GM18499 (cell line): Measurements from ENCODE around the gene TMEM31.

Experiments
- ATAC-seq: cut with Tn5 transposase; IDR thresholded peaks from one replicate; pipeline ENCODE4 v1.9.1; 2021; ENCODE audit warnings: moderate number of reproducible peaks; ENCODE audit not compliant: insufficient read depth, unreplicated experiment

The TMEM31 gene, protein sequence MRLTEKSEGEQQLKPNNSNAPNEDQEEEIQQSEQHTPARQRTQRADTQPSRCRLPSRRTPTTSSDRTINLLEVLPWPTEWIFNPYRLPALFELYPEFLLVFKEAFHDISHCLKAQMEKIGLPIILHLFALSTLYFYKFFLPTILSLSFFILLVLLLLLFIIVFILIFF

DNA sequence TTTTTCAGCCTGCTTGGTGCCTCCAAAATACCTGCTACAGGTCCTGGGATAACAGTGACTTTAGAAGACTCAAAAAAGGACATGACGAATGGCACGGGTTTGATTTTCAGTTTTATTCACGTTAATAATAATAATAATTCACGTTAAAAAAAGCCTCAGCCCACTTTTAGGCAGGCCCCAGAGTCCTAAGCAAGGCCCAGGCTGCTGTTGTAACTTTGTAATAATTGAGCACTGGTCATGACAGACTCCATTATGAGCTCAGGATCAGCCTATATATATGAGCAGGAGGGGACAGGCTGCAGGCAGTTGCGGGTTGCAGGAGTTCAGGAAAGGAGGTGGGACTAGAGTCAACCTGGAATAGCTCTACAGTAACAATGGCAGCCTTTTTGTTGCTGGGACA, at the start of gene TMEM31:
Gene TMEM31, plus strand, starts transcription at position 301 of the 400 bp plus-strand sequence. CDS start 1,350 bp downstream, outside the sequence.
- no peak for ATAC-seq

DNA sequence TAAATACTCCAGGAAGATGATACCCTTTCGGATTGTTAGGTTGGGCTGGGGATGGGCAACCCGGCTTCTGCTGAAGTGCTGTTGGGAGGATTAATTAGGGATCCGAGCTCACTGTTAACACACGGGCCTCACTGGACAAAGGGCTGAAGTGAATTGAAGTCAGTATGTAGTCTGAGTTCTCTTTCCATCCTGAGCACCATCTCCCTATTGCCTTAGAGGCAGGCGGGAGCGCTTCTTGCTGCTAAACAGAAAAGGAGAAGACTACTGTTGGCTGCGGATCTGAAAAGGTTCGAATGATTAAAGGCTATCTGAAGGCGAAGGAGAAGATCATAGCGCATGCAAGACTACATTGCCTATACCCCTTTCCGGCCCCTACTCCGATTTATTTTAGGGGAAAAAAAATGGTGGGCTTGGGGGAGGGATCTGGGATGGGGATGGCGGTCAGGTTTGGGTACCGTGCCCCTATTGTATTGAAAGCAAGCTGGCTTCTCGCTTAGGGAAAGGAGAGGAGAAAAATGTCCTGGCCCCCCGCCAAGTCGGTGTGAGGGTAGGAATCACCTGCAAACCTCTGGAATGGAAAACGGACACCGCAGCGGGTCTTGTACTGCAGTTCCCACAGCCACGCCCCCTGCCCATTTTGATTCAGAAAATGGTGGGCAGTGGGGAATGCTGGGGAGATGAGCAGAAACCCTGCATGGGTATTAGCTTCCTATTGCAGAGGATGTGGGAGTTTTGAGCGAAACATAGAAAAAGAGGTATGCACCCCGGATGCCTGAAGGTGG, 46.5 kb upstream of the TMEM31 start:
- no peak for ATAC-seq

DNA sequence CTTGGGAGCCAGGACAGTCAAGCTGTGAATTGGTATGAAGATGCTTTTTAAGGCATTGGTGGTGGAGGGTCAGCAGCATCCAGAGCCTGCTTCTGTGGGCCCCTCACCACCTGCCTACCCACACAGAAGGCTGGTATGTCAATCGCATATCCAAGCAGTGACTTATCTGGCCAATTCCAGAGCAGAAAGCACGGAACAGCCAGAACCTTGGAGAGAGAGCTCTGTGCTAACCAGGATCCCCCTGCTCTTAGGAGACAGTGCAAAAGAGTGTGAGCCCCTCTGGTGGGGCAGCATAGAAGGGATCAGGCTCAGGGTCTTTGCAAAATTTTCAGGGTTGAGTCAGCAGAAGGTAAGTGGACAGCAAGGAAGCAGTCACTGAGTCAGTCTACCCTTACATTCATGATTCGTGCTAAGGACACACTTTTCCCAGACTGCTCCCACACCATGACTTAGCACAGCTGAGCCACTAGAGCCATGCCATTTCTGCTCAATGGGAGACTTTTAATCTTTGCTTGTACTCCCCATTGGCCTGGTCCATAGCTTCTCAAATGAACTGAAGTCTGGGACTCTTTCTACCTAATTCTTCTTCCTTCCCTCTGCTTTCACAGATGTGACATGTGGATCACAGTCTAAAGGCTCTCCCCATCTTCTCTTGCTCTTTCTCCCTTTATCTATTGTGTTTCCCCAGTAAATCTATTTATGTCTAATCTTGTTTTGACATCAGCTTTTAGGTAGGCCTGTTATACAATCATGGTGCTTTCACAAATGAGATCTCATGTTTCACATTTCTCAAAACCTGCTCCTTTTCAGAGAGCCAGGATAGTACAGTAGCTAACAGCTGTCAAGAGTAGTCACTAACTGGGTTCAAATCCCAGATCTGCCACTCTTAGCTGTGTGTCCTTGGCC, 44.3 kb upstream of the TMEM31 start:
- no peak for ATAC-seq

DNA sequence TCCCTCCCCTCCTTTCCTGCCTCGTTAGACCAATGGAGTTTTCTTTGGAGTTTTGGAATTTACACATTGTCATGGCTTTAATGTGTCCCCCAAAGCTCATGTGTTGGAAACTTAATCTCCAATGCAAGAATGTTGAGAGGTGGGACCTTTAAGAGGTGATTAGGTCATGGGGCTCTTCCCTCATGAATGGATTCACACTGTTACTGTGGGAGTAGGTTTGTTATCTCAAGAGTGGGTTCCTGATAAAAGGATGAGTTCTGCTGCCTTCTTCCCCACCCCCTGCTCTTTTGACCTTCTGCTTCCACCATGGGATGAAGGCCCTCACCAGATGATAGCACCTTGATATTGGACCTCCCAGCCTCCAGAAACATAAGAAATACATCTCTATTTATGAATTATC, 41.0 kb upstream of the TMEM31 start:
- no peak for ATAC-seq

DNA sequence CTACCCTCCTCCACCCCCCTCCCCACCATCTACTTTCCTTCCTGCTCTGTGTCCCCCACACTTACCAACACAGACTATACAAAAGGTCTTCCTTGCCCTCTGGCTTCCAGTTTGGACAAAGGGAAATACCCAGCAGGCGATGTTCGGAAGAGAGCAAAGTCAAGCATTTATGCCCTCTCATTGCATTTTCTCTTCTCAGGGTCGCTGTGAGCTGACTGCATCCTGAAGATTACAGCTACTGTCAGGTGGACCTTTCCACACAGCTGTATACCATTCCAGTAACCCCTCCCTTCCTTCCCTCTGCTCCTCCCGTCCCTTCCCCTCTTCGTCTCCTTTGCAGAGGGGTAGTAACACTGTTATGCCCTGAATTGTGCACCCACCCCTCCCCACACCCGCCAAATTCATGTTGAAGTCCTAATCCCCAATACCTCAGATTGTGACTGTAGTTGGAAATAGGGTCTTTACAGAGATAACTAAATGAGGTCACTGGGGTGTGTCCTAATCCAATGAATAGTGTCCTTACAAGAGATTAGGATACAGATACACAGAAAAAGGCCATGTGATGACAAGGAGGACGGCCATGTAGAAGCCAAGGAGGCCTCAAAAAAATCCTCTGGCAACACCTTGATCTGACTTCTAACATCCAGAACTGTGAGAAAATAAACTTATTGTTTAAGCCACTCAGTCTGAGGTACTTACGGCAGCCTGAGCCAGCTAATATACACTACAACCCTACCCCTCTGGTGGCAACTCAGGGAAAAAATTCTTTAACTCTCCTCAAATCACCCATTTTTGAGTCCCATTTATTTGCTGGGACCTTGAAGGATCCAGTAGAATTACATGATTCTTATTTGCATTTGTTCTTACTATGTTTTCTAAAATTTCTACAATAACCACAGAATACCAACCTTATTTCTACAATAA, 35.9 kb upstream of the TMEM31 start:
- ATAC-seq = no peak

DNA sequence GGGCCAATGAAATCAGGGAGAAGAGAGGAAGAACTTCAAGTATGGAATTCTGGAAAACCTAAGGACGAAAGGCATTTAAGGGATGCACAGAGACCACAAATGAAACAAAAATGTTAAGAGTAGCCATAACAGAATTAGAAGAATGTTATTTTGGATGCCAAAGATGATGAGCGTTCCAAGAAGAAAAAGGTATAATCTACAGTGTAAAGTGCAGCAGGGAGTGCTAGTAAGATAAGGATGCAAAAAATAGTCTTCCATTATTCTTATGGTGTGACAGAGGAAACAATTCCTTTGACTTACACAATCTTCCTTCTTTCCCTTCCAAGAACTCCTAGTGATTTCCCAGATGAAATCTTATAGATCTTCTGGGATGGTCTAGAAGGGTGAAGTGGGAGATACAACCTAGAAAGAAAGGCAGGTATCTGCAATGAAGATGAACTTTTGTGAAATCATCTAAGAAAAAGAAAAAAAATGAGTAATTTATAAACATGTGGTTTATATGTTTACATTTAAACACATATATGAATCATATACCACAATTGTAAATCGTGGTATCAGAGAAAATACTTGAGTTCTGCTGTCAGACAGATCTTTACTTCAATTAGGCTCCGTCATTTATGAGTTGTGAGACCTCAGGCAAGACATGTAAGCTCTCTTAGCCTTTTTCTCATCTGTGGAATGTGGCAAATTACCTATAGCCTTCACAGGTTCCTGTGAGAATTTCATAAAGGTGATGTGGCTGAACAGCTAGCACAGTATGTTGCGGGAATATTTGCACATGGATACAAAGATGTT, 32.3 kb upstream of the TMEM31 start:
- no peak for ATAC-seq

DNA sequence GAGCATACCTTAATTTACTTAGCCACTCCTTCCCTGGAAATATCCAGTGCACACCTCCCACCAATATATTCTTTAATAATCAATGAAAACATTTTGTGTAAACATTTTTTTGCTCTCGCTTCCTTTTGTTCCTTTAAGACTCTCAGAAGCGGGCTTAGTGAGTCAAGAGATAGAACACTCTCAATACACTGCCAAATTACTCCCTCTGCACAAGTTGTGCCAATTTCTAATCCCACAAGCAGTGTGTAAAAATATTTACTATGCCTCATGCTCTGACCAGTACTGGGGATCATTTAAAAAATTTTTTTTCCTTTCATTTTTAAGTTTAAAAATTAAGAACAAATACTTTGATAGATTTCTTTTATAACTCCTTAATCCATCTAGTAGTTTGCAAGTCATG, 29.3 kb upstream of the TMEM31 start:
- no peak for ATAC-seq

DNA sequence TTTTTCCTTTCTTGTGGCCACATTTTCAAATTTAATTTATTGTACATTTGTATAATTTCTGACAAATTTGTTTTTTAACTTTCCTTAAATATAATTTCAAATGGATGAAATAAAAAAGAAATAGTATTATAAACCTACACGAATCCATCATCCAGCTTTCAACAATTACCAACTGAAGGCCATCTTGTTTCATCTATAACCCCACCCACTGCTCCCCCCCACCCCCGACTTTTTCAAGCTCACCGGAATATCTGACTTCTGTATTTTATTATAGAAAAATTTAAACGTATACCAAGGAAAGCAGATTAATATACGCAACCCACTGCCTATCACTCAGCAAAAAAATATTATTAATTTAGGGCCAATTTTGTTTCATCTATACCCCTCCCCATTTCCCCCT, 25.3 kb upstream of the TMEM31 start:
- ATAC-seq = no peak

DNA sequence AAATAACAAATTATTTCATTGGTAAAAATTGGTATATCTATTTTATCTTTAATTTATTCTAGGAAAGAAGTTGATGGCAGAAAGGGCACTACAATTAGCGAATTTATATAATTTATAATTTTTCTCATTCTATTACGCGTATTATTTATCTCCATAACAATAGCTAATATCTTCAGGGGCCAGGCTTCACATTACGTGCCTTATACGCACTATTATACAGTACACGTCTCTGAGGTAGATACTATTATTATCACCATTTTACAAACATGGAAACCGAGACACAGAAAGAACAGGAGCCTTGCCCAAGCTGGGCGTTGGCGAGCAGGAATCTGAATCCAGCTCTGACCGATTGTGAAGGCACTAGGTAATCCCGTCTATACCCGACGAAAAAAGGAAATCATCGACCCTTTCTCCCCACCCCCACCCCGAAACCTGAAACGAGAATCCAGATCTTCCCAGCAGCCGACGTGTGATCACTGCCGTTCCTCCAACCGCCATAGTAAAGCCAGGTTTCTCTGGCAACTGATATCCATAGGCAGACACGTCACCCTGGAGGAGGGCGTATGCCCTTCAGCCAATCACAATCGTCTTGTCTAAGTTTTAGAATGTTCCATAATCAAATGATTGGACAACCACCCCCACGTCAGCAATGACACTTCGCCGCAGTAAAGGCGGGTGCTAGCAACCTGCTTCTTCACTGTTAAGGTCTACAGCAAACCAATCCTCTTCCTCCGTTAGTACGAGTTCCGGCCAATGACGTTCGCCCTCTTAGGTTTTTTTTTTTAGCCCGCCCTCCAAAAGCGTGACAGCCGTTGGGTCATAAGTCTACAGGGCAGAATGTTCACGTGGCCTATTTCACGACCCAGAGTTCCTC, 24.3 kb upstream of the TMEM31 start, which contains the start of gene MORF4L2:
Gene MORF4L2, minus strand, starts transcription at position 501 of the 874 bp plus-strand sequence. CDS start 9,672 bp downstream, outside the sequence.
- peak; percentile 93 for ATAC-seq

DNA sequence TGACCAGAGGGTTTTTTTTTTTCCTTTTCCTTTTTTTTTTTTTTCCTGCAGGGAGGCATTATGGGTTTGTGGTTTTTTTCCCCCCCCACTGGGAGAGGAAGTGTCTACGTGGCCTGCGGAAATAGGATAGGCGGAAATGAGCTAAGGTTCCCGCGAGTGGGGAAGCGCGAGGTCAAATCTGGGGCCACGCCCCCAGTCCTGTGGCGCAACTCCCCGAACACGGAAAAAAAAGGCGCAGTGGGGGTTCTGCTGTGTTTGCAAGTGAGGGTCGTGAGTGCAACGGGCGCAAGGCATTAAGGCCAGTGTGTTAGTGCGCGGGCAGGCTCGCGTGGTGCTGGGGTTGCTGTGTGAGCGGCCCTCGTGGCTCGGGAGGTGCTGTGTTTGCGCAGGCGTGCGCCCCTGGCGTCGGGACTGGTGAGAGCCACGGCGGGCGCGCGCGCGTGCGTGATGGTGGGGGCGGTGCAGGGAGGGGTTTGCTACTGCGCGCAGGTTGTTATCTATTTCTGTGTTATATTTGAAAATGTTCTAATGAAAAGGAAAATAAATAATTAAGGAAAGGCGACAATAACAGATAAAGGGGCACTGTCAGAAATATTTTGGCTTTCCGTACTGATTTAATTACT, 23.5 kb upstream of the TMEM31 start:
- peak; percentile 18 for ATAC-seq

DNA sequence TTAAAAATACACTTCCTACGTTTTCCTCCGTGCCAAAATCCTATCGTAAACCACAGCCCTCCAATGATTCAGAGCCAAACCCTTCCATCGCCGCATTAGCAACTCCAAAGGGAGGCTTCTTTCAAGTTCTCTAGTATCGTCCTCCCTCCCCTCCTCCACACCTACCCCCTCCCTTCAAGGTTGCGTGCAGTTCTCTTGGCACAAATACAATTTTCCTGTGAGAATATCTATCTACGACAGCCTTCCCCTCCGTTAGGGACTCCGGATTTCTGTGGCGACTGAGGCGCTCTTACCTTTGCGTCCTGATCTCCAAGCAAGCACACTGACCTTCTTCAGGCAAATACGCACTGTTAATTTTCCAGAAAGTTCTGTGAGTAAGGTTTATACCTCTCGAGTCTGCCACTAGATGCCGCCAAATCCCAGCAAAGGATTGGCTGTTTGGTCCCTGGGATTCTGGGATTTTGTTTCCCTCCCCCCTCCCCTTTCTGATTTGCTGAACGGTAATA, 23.0 kb upstream of the TMEM31 start:
- no peak for ATAC-seq

DNA sequence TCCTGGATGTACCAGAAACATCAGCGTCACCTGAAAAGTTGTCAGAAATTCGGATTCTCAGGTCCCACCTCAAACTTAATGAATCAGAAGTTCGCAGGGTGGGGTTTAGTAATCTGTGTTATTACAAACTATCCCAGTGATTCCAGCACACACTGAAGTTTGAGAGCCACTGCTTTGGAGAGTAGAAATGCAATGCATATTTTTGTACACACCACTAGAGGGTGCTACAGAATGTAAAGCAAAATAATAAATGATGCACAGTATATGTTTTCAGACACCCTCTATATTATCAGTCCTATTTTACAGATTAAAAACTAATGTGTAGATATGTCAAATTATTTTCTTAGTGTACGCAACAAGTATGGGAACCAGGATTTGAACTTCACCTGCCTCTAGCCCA, 21.8 kb upstream of the TMEM31 start:
- no peak for ATAC-seq

DNA sequence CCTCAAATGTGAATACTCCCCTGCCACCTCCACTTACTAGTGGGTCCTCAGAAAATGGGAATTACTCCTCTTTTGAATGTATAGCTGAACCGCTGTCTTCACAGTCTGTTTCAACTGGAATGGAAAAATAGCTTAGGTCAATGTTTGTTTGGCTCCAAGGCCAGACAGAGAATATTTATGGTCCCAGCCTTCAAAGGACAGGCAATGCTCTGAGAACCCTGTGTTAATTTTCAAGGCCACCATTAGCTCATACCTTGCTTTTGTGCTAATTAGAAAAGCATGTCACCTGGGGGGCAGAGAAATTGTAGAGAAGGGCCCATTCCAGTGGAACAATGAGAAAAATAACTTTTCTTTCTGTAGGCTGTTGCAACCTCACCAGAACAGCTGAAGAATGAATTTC, 19.6 kb upstream of the TMEM31 start:
- ATAC-seq = no peak

DNA sequence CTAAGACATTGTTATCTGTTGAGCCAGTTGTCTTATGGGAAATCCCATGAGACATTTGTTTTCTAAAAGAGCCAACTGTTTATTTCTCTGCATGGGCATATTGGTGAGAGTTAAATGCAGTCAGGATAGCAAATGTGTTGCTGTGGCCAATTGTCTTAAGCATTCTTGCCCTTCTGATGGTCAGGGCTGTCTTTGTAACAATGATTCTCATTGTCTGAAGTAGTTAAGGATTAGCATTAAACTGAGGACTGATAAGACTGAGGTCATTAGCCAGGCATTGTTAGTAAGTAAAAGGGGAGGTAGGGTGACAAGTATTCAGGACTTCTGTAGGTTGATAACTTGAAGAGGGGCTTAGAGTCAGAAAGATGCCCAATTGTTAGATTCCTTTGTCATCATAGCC, 13.0 kb upstream of the TMEM31 start:
- no peak for ATAC-seq

DNA sequence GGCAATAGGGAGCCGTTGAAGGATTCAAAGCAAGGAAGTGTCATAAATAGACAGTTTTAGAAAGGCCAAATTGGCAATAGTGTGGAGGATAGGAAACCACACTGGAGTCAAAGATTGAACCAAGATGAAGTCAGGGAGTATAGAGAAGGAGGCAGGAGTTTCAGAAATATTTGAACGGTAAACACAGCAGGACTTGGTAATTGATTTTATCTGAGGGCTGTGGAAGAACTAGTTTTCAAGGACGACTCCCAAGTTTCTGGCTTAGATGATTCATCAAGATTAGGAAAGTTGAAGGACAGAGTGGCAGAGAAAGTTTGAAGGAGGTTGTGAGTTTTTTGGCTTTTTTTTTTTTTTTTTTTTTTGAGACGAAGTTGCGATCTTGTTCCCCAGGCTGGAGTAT, 11.5 kb upstream of the TMEM31 start:
- no peak for ATAC-seq

DNA sequence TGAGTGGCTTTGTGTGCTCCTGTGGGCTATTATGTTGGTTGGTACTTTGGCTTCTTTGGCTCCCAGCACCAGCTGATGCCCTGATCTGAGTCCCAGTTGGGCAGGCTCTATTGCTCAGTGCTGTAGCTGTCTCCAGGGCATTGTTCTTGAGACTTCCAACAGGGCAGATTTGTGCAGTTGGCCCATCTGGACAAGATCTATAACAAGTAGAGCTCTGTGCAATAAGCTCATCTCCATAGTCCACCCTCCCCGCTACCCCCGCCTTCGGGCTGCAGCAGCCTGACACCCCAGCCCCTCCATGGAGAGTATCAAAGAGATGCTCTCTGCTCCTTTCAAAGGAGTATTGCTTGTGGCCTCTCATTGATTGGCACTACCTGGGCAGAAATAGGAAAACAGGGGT, 5.8 kb upstream of the TMEM31 start:
- no peak for ATAC-seq

DNA sequence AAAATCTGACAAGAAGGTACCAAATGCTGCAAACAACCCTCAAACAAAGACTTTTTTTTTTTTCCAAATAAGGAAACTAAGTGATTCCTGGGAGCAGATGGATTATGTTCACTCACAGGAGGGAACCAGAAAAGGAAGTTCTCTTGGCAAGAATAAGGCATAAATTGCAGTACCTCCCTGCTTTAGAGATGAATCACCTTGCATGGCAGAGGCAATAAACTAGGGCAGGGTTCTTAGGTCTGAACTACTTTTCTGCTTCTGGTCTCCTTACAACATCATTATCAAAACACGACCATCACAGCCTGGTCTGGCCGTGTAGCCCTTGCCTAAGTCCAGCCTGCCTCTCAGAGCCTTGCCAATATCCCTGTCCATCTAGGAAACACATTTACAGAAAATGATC, 6.3 kb downstream of the TMEM31 start:
- ATAC-seq = no peak

DNA sequence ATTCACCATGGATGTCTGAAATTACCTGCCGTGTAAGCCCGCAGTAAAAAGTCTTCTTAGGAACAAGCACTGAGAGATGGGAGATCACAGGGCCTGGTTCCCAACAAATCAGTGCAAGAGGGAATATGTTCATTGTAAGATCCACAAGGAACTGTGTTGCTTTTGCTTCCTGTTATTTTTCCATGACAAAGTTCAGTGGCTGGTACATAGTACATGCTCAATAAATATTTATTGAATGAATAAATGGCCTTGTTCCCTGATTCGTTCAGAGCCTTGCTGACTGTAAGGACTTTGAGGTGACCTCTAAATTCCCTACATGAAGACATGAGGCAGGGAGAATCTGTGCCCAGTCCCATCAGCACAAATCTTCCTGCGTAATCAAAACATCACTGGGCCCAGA, 7.4 kb downstream of the TMEM31 start:
- no peak for ATAC-seq
